Suprapubic skin (tissue), 3 donors: ENCODE results near the gene BHLHA15.

Source experiments
- POLR2AphosphoS5 ChIP-seq, 3 donors: sonication (generic); formaldehyde crosslinking; IDR thresholded peaks; one replicate each; pipeline ENCODE4 v1.6.1; 2017; ENCODE audit warnings: antibody characterized with exemption in 3 of 3
- TF ChIP-seq, protein P1 (sequence below), 2 donors: fragments of 200-600 bp in 1 of 2; fragments of 450-650 bp in 1 of 2; sonication (generic) in 1 of 2; IDR thresholded peaks; one replicate each; pipeline ENCODE4 v1.5.1; 2016 to 2019; ENCODE audit warnings: antibody characterized with exemption in 2 of 2, mild to moderate bottlenecking in 1 of 2, moderate library complexity in 1 of 2

DNA sequence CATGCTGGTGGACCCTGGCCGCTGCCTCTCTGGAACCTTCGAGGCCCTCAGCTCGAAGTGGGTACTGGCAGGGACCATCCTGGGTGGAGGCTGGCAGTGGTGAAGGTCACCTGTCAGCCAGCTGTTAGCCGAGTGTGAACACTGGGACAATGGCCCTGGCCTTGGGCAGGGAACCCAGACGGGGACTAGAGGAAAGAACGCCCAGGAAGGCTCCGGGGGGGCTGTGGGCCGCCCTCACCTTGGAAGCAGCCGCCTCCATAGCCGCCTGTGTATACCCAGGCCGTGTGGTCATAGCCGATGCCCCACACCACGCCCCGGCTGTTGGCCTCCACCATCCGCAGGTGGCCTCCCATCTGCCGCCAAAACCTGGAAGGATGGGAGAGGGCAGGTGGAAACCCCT is 17.6 kb downstream of the BHLHA15 start:
- TF ChIP-seq, protein P1, sequence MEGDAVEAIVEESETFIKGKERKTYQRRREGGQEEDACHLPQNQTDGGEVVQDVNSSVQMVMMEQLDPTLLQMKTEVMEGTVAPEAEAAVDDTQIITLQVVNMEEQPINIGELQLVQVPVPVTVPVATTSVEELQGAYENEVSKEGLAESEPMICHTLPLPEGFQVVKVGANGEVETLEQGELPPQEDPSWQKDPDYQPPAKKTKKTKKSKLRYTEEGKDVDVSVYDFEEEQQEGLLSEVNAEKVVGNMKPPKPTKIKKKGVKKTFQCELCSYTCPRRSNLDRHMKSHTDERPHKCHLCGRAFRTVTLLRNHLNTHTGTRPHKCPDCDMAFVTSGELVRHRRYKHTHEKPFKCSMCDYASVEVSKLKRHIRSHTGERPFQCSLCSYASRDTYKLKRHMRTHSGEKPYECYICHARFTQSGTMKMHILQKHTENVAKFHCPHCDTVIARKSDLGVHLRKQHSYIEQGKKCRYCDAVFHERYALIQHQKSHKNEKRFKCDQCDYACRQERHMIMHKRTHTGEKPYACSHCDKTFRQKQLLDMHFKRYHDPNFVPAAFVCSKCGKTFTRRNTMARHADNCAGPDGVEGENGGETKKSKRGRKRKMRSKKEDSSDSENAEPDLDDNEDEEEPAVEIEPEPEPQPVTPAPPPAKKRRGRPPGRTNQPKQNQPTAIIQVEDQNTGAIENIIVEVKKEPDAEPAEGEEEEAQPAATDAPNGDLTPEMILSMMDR (IDR thresholded peaks at IDR 0.05), result no peak
- TF ChIP-seq POLR2AphosphoS5 (IDR thresholded peaks at IDR 0.05), result no peak
